ENCODE measurements around the gene SHFL. TPM values are rescaled to one million over a fixed set of nuclear protein-coding genes. Genes with fewer than 3 reads are reported as not detected.

The SHFL gene
- total RNA-seq, 1 experiment from 2014 or later, result 18.5 TPM

DNA sequence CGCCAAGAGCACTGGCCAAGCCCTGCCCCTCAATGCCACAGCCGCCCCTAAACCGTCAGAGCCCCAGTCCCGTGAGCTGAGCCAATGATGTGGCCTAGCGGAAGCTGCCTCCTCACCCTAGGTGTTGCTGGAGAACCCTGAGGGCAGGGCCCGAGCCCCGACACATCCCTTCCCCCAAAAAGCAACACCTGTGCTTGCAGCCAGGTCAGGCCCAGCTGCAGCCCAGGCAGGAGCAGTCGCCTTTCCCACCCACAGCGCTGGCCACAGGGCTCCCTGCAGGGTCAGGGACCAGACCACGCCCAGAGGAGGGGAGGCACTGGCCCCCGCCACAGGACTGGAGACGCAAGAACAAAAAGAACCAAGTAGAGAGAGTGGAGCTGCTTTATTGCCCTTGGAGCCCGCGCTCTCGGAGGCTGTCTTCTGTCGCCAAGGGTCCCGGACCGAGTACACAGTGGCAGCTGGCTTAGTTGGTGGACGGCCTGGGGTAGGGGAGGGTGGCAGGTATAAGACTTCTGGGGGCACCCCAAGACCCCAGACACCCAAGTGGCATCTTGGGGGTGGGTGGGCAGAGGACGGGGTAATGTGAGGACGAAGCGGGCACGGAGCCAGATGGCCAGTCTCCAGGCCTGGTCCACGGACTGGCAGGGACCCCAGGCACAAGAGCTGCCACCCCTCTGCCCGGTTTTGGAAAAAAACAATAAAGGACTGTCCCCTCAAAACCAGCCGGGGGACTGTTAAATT, 28.7 kb downstream of the SHFL start:
- RAD21 ChIA-PET (ENCODE audit: low non-redundant PET in 1 of 2, low total read pairs in 2 of 2, uncharacterized antibody in 2 of 2, unreplicated experiment in 2 of 2), result no interaction called here
- CTCF ChIA-PET, result no interaction called here
- no peak overlapping the region for H3K9ac ChIP-seq (ENCODE audit: low read length)
- POLR2A ChIA-PET, result interaction anchor here (1.1 to 1.4 kb wide), 2 partner anchors 9 kb away, joined by 3 to 5 read pairs; partner anchors contain the start of gene PPAN
- no TSS peak for BruUV-seq (replicated peaks)
- peaks cover 38% of the 10 kb centered on the region for H3K79me2 ChIP-seq (ENCODE audit: insufficient read depth, low read length)
- H2AFZ ChIP-seq (ENCODE audit: low read depth, low read length, poor library complexity, severe bottlenecking), result no peak overlapping the region
- H3K9me2 ChIP-seq (ENCODE audit: insufficient read depth), result no peaks in the 10 kb centered on the region
- peak overlapping the region; percentile 47; the same call in 1 of the 2 replicates for H3K27ac ChIP-seq (ENCODE audit: low read depth, low read length)
- no peaks in the 10 kb centered on the region for H3K27me3 ChIP-seq (ENCODE audit: insufficient read depth, low read length)
- TF ChIP-seq ZFX (IDR thresholded peaks at IDR 0.05) (no peak), SIN3A (IDR thresholded peaks at IDR 0.05; ENCODE audit: low read depth) (peak; percentile 54), POLR2A (IDR thresholded peaks at IDR 0.05; ENCODE audit: borderline replicate concordance, extremely low read depth, insufficient read depth, insufficient read length) (peak; percentile 38), RAD21 (IDR thresholded peaks at IDR 0.05; ENCODE audit: low read depth) (no peak), SRF (IDR thresholded peaks at IDR 0.05; ENCODE audit: low read depth) (no peak), POLR2AphosphoS5 (IDR thresholded peaks at IDR 0.05; ENCODE audit: low read depth, low read length) (peak; percentile 1; the same call in 1 of the 2 replicates), JUND (IDR thresholded peaks at IDR 0.05) (0 out of 2 replicates have a peak, but pooled peaks have one; percentile 14), ZNF274 (IDR thresholded peaks at IDR 0.05; ENCODE audit: low read depth, low read length) (no peak)
- TF ChIP-seq, protein P1, sequence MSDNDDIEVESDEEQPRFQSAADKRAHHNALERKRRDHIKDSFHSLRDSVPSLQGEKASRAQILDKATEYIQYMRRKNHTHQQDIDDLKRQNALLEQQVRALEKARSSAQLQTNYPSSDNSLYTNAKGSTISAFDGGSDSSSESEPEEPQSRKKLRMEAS (IDR thresholded peaks at IDR 0.05), result 0 out of 2 replicates have a peak, but pooled peaks have one; percentile 19
- TF ChIP-seq, protein P2, sequence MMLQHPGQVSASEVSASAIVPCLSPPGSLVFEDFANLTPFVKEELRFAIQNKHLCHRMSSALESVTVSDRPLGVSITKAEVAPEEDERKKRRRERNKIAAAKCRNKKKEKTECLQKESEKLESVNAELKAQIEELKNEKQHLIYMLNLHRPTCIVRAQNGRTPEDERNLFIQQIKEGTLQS (IDR thresholded peaks at IDR 0.05), result no peak
- H3K4me2 ChIP-seq (ENCODE audit: low read length), result no peak overlapping the region
- intact Hi-C loops (cut with micrococcal nuclease), result no loop called here
- peak; percentile 6 for ATAC-seq
- no peak overlapping the region for H3K4me3 ChIP-seq (replicated peaks in 1 of 2; ENCODE audit: low read depth in 1 of 2, low read length in 2 of 2)
- peaks cover 5 to 39% of the 10 kb centered on the region in 2 experiments for H3K4me1 ChIP-seq (ENCODE audit: control insufficient read depth in 1 of 2, insufficient read depth in 2 of 2, low read length in 2 of 2)
- DNase-seq (ENCODE audit: low read depth, low spot score), result no peak
- H3K9me3 ChIP-seq (ENCODE audit: control insufficient read depth in 1 of 2, insufficient read depth in 1 of 2, low read depth in 1 of 2, low read length in 2 of 2), result no peaks in the 10 kb centered on the region
- no peaks in the 10 kb centered on the region for H4K20me1 ChIP-seq (ENCODE audit: insufficient read depth)
- peaks cover 25 to 37% of the 10 kb centered on the region in 2 experiments; a peak in 3 of 4 replicates for H3K36me3 ChIP-seq (ENCODE audit: control insufficient read depth in 1 of 2, insufficient read depth in 2 of 2, low read length in 2 of 2)
